Aorta (tissue), 5 donors: ENCODE measurements around the gene NFAT5. TPM values are rescaled to one million over a fixed set of nuclear protein-coding genes. Genes with fewer than 3 reads are reported as not detected.
"Not testable (repeated sequence)": the region's sequence is repeated elsewhere in the genome, so short reads cannot be mapped to it uniquely, and the experiment has no call there.

Source experiments
- ATAC-seq: fragments of 200-7000 bp; cut with Tn5 transposase; one replicate; pipeline ENCODE4 v1.9.1; 2022; ENCODE audit warnings: moderate library complexity; ENCODE audit not compliant: low FRiP score
- DNase-seq, 2 donors: peaks; one replicate each; pipeline ENCODE4 v3.0.0-alpha.2; 2020
- H3K27ac ChIP-seq, 2 donors: one replicate each; pipeline ENCODE4 v1.5.1; 2013; ENCODE audit warnings: low read length in 2 of 2, mild to moderate bottlenecking in 2 of 2, moderate library complexity in 2 of 2, control low read depth in 1 of 2, inconsistent platforms in 1 of 2, low read depth in 1 of 2
- H3K27me3 ChIP-seq, 2 donors: one replicate each; pipeline ENCODE4 v1.6.1; 2013; ENCODE audit warnings: control low read depth in 1 of 2, low read length in 1 of 2, mild to moderate bottlenecking in 1 of 2, moderate library complexity in 1 of 2; ENCODE audit not compliant: insufficient read depth in 2 of 2, control insufficient read depth in 1 of 2
- H3K36me3 ChIP-seq, 2 donors: one replicate each; pipeline ENCODE4 v1.6.1; 2013; ENCODE audit warnings: control low read depth in 1 of 2, low read length in 1 of 2, mild to moderate bottlenecking in 1 of 2; ENCODE audit not compliant: insufficient read depth in 2 of 2, control insufficient read depth in 1 of 2
- H3K4me1 ChIP-seq, 2 donors: one replicate each; pipeline ENCODE4 v1.6.1; 2013; ENCODE audit warnings: low read length in 2 of 2, control low read depth in 1 of 2, mild to moderate bottlenecking in 1 of 2, moderate library complexity in 1 of 2; ENCODE audit not compliant: insufficient read depth in 2 of 2, control insufficient read depth in 1 of 2
- H3K4me3 ChIP-seq, 2 donors: one replicate each; pipeline ENCODE4 v1.5.1; 2013; ENCODE audit warnings: low read length in 2 of 2, control low read depth in 1 of 2, mild to moderate bottlenecking in 1 of 2
- H3K9me3 ChIP-seq: one replicate; pipeline ENCODE4 v1.6.1; 2013; ENCODE audit warnings: mild to moderate bottlenecking, low read length; ENCODE audit not compliant: control insufficient read depth
- WGBS, 2 donors: extraction: QIAGEN DNeasy Blood & Tissue Kit; methylation state at CpG; one replicate each; pipeline ENCODE4 v1.1.7; 2013; 5-methylcytosine and 5-hydroxymethylcytosine counted together
- intact Hi-C, 2 donors: fragments of 100-400 bp; cut with DNase I; formaldehyde crosslinking; loops; one replicate each; pipeline versions ENCODE4 v1.14.2 to v1.15.0; 2022
- polyA plus RNA-seq, 2 donors: library from polyadenylated mRNA; stranded (reverse); fragments of 200-250 nt; gene quantifications; one replicate each; pipeline ENCODE4 v1.2.3, GENCODE V29; 2013
- total RNA-seq, 2 donors: library from RNA; stranded (reverse); fragmentation: NEBNext Ultra II Directional; extraction: Animal tissue kit (Norgen Biotek cat#: 25700); gene quantifications; one replicate each; pipeline ENCODE4 v1.2.1, GENCODE V29; 2021
- donor health status: healthy with polysubstance abuse.
- donor health status: Bipolar disorder and iron deficiency.
- donor health status: DM: no; HTN: no; CAD: no.
- donor health status: DM: no; HTN: no; CAD: no.
- donor health status: DM: yes; HTN: yes; CAD: no.

Gene NFAT5
- total and polyA plus RNA-seq, 4 donors, result 2.1 to 94.6 (median 36.4) TPM

DNA sequence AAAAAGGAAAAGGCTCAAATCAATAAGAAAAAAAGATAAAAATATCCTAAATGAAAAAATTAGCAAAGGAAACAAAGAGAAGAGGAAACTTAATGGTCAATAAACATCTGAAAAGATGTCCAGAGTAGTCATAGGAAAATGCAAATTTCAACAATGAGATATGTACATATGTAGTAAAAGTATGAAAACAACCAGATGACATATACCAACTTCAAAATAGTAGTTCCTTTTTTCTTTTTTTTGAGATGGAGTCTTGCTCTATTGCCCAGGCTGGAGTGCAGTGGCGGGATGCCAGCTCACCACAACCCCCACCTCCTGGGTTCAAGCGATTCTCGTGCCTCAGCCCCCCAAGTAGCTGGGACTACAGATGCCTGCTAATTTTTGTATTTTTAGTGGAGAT is 21.7 kb upstream of the NFAT5 start:
- Histone ChIP-seq H3K36me3 (no peaks in the 10 kb centered on the region), H3K4me1 (no peaks in the 10 kb centered on the region), H3K9me3 (no peaks in the 10 kb centered on the region), H3K27me3 (no peaks in the 10 kb centered on the region), H3K27ac (no peak overlapping the region), H3K4me3 (no peak overlapping the region)
- intact Hi-C loops, result no loop called here
- ATAC-seq (no peak), DNase-seq (no peak)
- WGBS, 2 donors, result 69 to 77% methylated on average over 3 of the region's 3 CpGs

- H3K27ac ChIP-seq, H3K4me3 ChIP-seq, H3K36me3 ChIP-seq, H3K4me1 ChIP-seq, H3K9me3 ChIP-seq, ATAC-seq, intact Hi-C loops, DNase-seq, H3K27me3 ChIP-seq: not testable (repeated sequence)
- WGBS, 2 donors, result 88 to 93% methylated on average over 6 of the region's 6 CpGs
These were observed 19.1 kb upstream of the NFAT5 start for GRCh38 chr16:69546663-69547062.

GRCh38 chr16:69553332-69553731 is 12.4 kb upstream of the NFAT5 start:
- ATAC-seq (no peak), DNase-seq (no peak)
- no peaks in the 10 kb centered on the region for H3K27me3 ChIP-seq
- 85 to 87% methylated on average over 4 of the region's 4 CpGs for WGBS, 2 donors
- H3K4me1 ChIP-seq, result no peaks in the 10 kb centered on the region
- H3K9me3 ChIP-seq, result no peaks in the 10 kb centered on the region
- intact Hi-C loops, result no loop called here
- no peak overlapping the region for H3K27ac ChIP-seq
- H3K36me3 ChIP-seq, result no peaks in the 10 kb centered on the region
- H3K4me3 ChIP-seq, result no peak overlapping the region

DNA sequence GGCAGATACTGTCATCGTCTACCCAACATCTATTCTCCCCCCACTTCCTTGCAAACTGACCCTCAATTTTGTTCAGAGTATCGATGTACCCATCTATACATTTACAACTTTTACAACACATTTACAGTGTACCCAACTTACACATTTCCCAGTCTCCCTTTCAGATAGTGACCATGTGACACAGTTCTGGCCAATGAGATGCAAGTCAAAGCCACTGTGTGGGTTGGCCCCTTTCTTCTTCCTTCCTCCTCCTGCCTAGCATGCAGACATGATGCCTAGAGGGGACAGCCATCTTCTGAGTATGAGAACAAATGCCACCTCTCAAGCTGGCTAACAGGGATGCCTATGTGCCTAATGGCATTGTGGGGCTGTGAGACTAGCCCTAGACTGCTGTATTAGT is 11.3 kb upstream of the NFAT5 start:
- no peak overlapping the region for H3K27ac ChIP-seq
- DNase-seq (no peak), ATAC-seq (no peak)

DNA sequence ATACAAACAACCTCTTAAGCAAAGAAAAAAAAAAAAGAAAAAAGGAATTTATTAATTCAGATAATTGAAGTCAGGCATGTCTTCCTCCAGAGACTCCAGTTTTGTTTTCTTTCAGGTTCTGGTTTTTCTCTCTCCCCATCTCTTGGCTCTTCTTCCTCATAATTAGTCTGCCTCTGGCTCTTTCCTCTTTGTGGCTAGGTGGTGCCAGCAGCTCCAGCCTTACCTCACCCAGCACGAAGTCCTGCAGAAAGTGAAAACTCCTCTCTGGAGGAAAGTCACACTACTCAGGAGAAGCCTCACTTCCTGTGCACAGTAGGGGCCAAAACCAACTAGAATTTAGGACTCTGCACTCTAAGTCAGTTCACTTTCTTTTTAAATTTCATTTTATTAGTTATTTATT is 10.3 kb upstream of the NFAT5 start:
- no peaks in the 10 kb centered on the region for H3K4me1 ChIP-seq

More for the DNA sequence above, 11.3 kb upstream of the NFAT5 start:
- 93 to 95% methylated on average over 2 of the region's 2 CpGs for whole genome bisulfite sequencing, 2 donors
- Histone ChIP-seq H3K36me3 (no peaks in the 10 kb centered on the region), H3K9me3 (no peaks in the 10 kb centered on the region), H3K4me3 (no peak overlapping the region), H3K4me1 (no peaks in the 10 kb centered on the region), H3K27me3 (no peaks in the 10 kb centered on the region)
- intact Hi-C loops, result no loop called here

DNA sequence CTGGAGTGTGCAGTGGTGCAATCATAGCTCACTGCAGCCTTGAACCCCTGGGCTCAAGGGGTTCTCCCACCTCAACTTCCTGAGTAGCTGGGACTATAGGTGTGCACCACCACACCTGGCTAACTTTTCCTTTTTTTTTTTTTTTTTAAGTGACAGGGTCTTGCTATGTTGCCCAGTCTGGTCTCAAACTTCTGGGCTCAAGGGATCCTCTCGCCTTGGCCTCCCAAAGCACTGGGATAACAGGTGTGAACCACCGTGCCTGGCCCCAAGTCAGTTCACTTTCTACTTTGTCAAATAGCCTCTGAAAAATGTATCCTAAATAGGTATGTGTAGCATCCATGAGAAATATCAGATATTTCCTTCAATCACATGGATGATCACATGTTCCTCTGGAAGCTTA is 9.9 kb upstream of the NFAT5 start:
- WGBS, 2 donors, result 93 to 95% methylated on average over 2 of the region's 2 CpGs
- no peaks in the 10 kb centered on the region for H3K36me3 ChIP-seq
- H3K27ac ChIP-seq, result no peak overlapping the region
- H3K4me1 ChIP-seq, result no peaks in the 10 kb centered on the region
- no peak overlapping the region for H3K4me3 ChIP-seq
- no peak for ATAC-seq
- intact Hi-C loops, result no loop called here
- H3K27me3 ChIP-seq, result no peaks in the 10 kb centered on the region
- DNase-seq, result no peak
- H3K9me3 ChIP-seq, result no peaks in the 10 kb centered on the region

More for the DNA sequence above, 10.3 kb upstream of the NFAT5 start:
- no peak for DNase-seq
- Histone ChIP-seq H3K36me3 (no peaks in the 10 kb centered on the region), H3K27me3 (no peaks in the 10 kb centered on the region), H3K9me3 (no peaks in the 10 kb centered on the region), H3K4me3 (no peak overlapping the region), H3K27ac (no peak overlapping the region)
- no peak for ATAC-seq
- WGBS, 2 donors, result 21 to 23% methylated on average over 1 of the region's 1 CpG
- intact Hi-C loops, result no loop called here

- H3K9me3 ChIP-seq, result no peaks in the 10 kb centered on the region
- WGBS, 2 donors, result 93 to 97% methylated on average over 2 of the region's 2 CpGs
- DNase-seq (no peak), ATAC-seq (no peak)
- H3K27me3 ChIP-seq, result no peaks in the 10 kb centered on the region
- H3K27ac ChIP-seq, result no peak overlapping the region
- H3K4me1 ChIP-seq, result no peaks in the 10 kb centered on the region
- no peak overlapping the region for H3K4me3 ChIP-seq
- intact Hi-C loops, result loop anchor here in 1 of 2 donors (2.0 kb wide), 1 partner anchor 22 kb away; no protein-coding TSS in a partner anchor
- no peaks in the 10 kb centered on the region for H3K36me3 ChIP-seq
These were observed 6.6 kb upstream of the NFAT5 start for GRCh38 chr16:69559164-69559563.

- not testable (repeated sequence) for H3K4me1 ChIP-seq, H3K4me3 ChIP-seq, H3K9me3 ChIP-seq, H3K27ac ChIP-seq, DNase-seq, H3K27me3 ChIP-seq, ATAC-seq, H3K36me3 ChIP-seq
- 96 to 97% methylated on average over 2 of the region's 2 CpGs for WGBS, 2 donors
- intact Hi-C loops, result loop anchor here in 1 of 2 donors (10.0 kb wide), 1 partner anchor 77 kb away; no protein-coding TSS in a partner anchor
These were observed 4.4 kb upstream of the NFAT5 start for GRCh38 chr16:69561367-69561766.

DNA sequence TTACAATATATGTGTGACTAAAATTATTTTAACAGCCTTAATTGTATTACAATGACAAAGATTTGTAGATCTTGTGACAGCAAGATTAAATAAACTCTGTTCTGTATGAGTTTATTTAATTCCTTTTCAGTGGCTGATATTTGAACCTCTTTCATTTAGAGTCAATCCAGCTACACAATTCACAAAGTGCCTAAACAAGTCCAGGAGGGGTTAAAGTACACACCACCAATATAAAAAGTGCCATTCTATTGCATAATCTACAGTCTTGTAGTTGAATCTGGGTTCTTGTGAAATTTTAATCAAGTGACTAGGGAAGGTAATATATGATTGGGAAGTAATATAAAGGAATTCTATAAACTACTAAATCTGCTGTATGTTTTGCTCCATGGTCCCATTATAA is 3.9 kb upstream of the NFAT5 start:
- Histone ChIP-seq H3K4me1 (no peaks in the 10 kb centered on the region), H3K27ac (no peak overlapping the region), H3K9me3 (no peaks in the 10 kb centered on the region), H3K36me3 (no peaks in the 10 kb centered on the region), H3K4me3 (no peak overlapping the region), H3K27me3 (no peaks in the 10 kb centered on the region)
- DNase-seq (no peak), ATAC-seq (no peak)
- intact Hi-C loops, result loop anchor here in 1 of 2 donors (10.0 kb wide), 1 partner anchor 77 kb away; no protein-coding TSS in a partner anchor
